Measurements from ENCODE around the gene EPB42.

- TF ChIP-seq POLR2A (IDR thresholded peaks at IDR 0.05) (no peak), CTCF (IDR thresholded peaks at IDR 0.05) (no peak)
Observed at GRCh38 chr15:43186003-43186353, 34.8 kb downstream of the EPB42 start.

Measured in thyroid gland (tissue), 4 donors.